Endothelial cell of hepatic sinusoid (primary cell): ENCODE data around the gene WBP11.

ENCODE experiments used
- in situ Hi-C: cut with HindIII; loops from 2 replicates; pipeline ENCODE4 v1.10.0; 2017; ENCODE audit warnings: low sequenced_read_pairs

WBP11 gene

GRCh38 chr12:14803011-14803829, at the start of gene WBP11, which contains the start of gene C12orf60:
Gene WBP11, minus strand, starts transcription at chr12:14803478. Its CDS starts 2,095 bp downstream, at chr12:14801383.
Gene C12orf60, plus strand, starts transcription at chr12:14803670. Its CDS starts 19,266 bp downstream, at chr12:14822936.
- in situ Hi-C loops, result no loop called here

GRCh38 chr12:14852880-14853279, 49.6 kb upstream of the WBP11 start:
- in situ Hi-C loops, result no loop called here

GRCh38 chr12:14850929-14851663, 47.8 kb upstream of the WBP11 start:
- in situ Hi-C loops, result no loop called here

- in situ Hi-C loops, result no loop called here
Observed at GRCh38 chr12:14849661-14850060, 46.4 kb upstream of the WBP11 start.

- in situ Hi-C loops, result no loop called here
Observed at GRCh38 chr12:14846876-14847580, 43.8 kb upstream of the WBP11 start.

GRCh38 chr12:14846042-14846587, 42.8 kb upstream of the WBP11 start:
- in situ Hi-C loops, result no loop called here

GRCh38 chr12:14845350-14845750, 42.1 kb upstream of the WBP11 start:
- in situ Hi-C loops, result no loop called here

- in situ Hi-C loops, result no loop called here
Observed at GRCh38 chr12:14844401-14844800, 41.1 kb upstream of the WBP11 start.

- in situ Hi-C loops, result no loop called here
Observed at GRCh38 chr12:14843425-14843887, 40.2 kb upstream of the WBP11 start, which contains the start of gene ART4. Gene ART4, minus strand, starts transcription at chr12:14843526. Its CDS starts 413 bp downstream, at chr12:14843113.

GRCh38 chr12:14842315-14842714, 39.0 kb upstream of the WBP11 start:
- in situ Hi-C loops, result no loop called here

GRCh38 chr12:14841761-14842160, 38.5 kb upstream of the WBP11 start:
- in situ Hi-C loops, result no loop called here

- in situ Hi-C loops, result no loop called here
Observed at GRCh38 chr12:14840616-14841015, 37.3 kb upstream of the WBP11 start.

- in situ Hi-C loops, result loop anchor here (5.0 kb wide), 1 partner anchor 67 kb away; a partner anchor contains a TSS
Observed at GRCh38 chr12:14839262-14839661, 36.0 kb upstream of the WBP11 start.

- in situ Hi-C loops, result loop anchor here (5.0 kb wide), 1 partner anchor 64 kb away; a partner anchor contains a TSS
Observed at GRCh38 chr12:14836336-14837210, 33.3 kb upstream of the WBP11 start.

- in situ Hi-C loops, result no loop called here
Observed at GRCh38 chr12:14834509-14834908, 31.2 kb upstream of the WBP11 start.

- in situ Hi-C loops, result no loop called here
Observed at GRCh38 chr12:14833952-14834351, 30.7 kb upstream of the WBP11 start.

GRCh38 chr12:14833336-14833735, 30.1 kb upstream of the WBP11 start:
- in situ Hi-C loops, result no loop called here

- in situ Hi-C loops, result loop anchor here (5.0 kb wide), 1 partner anchor 63 kb away; no protein-coding TSS in a partner anchor
Observed at GRCh38 chr12:14828892-14829291, 25.6 kb upstream of the WBP11 start.

GRCh38 chr12:14827043-14827442, 23.8 kb upstream of the WBP11 start:
- in situ Hi-C loops, result loop anchor here (5.0 kb wide), 1 partner anchor 65 kb away; no protein-coding TSS in a partner anchor
